ENCODE results near the gene CDSN.

Gene CDSN

DNA sequence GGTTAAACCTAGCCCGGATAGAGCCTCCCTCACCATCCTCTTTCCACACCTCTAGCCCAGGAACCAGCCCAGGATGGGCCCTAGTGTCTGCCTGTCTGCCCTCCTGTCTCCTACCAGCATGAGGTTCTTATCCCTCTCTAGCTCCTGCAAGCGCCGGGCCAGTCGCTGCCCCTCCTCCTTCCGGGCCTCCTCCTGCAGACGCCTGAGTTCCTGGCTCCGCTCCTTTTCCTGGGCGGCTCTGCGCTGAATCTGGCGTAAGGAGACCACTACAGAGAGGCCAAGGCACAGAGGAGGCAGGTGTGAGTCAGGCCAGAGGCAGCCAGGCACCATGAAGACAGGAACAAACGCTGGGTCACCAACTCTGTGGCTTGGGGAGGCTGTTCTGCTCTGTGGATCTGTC lies 22.9 kb upstream of the CDSN start:
- TF ChIP-seq CTCF (conservative IDR thresholded peaks at IDR 0.05; ENCODE audit: low read depth, low read length): no peak
- H3K4me3 ChIP-seq (ENCODE audit: low read depth, low read length): no peak overlapping the region
- DNase-seq (ENCODE audit: low read depth): peak; percentile 91

DNA sequence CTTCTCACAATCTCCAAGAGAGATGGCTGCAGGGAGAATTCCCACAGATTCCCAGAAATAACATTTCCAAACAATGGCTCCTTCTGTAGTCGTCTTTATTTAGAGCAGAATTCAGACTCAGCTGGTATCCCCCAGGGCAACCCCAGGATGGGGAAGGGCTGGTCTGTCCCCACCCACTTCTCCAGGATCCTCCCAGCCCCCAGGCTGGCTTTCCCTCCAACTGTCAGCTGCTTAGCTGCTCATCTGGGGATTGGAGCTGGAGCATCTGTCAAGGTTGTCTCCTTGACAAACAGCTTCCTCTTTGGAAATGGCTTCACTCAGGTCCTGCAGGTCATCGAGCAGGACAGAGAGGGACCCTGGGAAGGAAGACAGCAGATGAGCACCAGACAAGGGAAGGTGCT lies 22.1 kb upstream of the CDSN start:
- DNase-seq (ENCODE audit: low read depth): no peak
- H3K4me3 ChIP-seq (ENCODE audit: low read depth, low read length): no peak overlapping the region
- TF ChIP-seq CTCF (conservative IDR thresholded peaks at IDR 0.05; ENCODE audit: low read depth, low read length): no peak

GRCh38 chr6:31140643-31141042 lies 20.4 kb upstream of the CDSN start:
- TF ChIP-seq CTCF (conservative IDR thresholded peaks at IDR 0.05; ENCODE audit: low read depth, low read length): no peak
- no peak for DNase-seq (ENCODE audit: low read depth)
- no peak overlapping the region for H3K4me3 ChIP-seq (ENCODE audit: low read depth, low read length)

- H3K4me3 ChIP-seq (ENCODE audit: low read depth, low read length): no peak overlapping the region
- DNase-seq (ENCODE audit: low read depth): no peak
- no peak for TF ChIP-seq CTCF (conservative IDR thresholded peaks at IDR 0.05; ENCODE audit: low read depth, low read length)
Observed at GRCh38 chr6:31139599-31139998, 19.4 kb upstream of the CDSN start.

- no peak within 1 kb of the TSS for H3K4me3 ChIP-seq (ENCODE audit: low read depth, low read length)
- no peak for DNase-seq (ENCODE audit: low read depth)
- TF ChIP-seq CTCF (conservative IDR thresholded peaks at IDR 0.05; ENCODE audit: low read depth, low read length): no peak
Observed at GRCh38 chr6:31138982-31139381, 18.7 kb upstream of the CDSN start, which contains the start of gene PSORS1C2. TSS of gene PSORS1C2 (minus strand) at chr6:31139066. CDS start at chr6:31139026, 40 bp downstream.

GRCh38 chr6:31135710-31136109 lies 15.5 kb upstream of the CDSN start:
- DNase-seq (ENCODE audit: low read depth): no peak
- no peak overlapping the region for H3K4me3 ChIP-seq (ENCODE audit: low read depth, low read length)
- no peak for TF ChIP-seq CTCF (conservative IDR thresholded peaks at IDR 0.05; ENCODE audit: low read depth, low read length)

- DNase-seq (ENCODE audit: low read depth): no peak
- no peak for TF ChIP-seq CTCF (conservative IDR thresholded peaks at IDR 0.05; ENCODE audit: low read depth, low read length)
- H3K4me3 ChIP-seq (ENCODE audit: low read depth, low read length): no peak overlapping the region
Observed at GRCh38 chr6:31132806-31133205, 12.6 kb upstream of the CDSN start.

Data from choroid plexus epithelial cell (primary cell).